Measurements from ENCODE around the gene CPS1. TPM values are rescaled to one million over a fixed set of nuclear protein-coding genes. Genes with fewer than 3 reads are reported as not detected.

CPS1 gene
- total RNA-seq, 4 donors from 2014 or later, result 0.29 to 10.8 (median 5.5) TPM

DNA sequence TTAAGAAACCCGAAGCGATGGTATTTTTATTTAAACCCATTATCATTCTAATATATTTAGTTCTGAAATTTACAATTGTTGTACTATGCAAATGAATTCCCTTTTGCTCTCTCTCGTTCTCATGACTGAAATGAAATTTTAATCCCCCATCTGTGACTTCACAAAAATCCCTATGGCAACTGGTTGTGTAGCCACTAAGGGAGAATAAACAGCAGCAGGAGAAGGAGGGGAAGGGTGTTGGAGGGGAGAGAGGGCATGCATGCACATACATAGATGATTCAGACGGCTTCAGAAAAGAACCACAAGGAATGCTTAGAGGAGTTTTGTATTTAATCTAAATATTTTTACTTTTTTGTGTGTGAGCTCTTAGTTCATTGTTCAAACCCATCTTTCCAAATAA is 36.8 kb downstream of the CPS1 start:
- H3K27me3 ChIP-seq, result no peaks in the 10 kb centered on the region
- no peak overlapping the region for H3K4me3 ChIP-seq
- no peaks in the 10 kb centered on the region for H3K36me3 ChIP-seq
- H3K9me3 ChIP-seq, result no peaks in the 10 kb centered on the region
- TF ChIP-seq, protein P1, sequence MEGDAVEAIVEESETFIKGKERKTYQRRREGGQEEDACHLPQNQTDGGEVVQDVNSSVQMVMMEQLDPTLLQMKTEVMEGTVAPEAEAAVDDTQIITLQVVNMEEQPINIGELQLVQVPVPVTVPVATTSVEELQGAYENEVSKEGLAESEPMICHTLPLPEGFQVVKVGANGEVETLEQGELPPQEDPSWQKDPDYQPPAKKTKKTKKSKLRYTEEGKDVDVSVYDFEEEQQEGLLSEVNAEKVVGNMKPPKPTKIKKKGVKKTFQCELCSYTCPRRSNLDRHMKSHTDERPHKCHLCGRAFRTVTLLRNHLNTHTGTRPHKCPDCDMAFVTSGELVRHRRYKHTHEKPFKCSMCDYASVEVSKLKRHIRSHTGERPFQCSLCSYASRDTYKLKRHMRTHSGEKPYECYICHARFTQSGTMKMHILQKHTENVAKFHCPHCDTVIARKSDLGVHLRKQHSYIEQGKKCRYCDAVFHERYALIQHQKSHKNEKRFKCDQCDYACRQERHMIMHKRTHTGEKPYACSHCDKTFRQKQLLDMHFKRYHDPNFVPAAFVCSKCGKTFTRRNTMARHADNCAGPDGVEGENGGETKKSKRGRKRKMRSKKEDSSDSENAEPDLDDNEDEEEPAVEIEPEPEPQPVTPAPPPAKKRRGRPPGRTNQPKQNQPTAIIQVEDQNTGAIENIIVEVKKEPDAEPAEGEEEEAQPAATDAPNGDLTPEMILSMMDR (IDR thresholded peaks at IDR 0.05), result no peak
- TF ChIP-seq POLR2A (IDR thresholded peaks at IDR 0.05), result no peak
- intact Hi-C loops (cut with DNase I; ENCODE audit: low total_unique reads), result no loop called here
- no peak overlapping the region for H3K27ac ChIP-seq
- H3K4me1 ChIP-seq, result no peaks in the 10 kb centered on the region
- DNase-seq, result no peak

GRCh38 chr2:210598219-210598618 is 41.8 kb downstream of the CPS1 start:
- H3K27me3 ChIP-seq, result no peaks in the 10 kb centered on the region
- no peak overlapping the region for H3K4me3 ChIP-seq
- DNase-seq, result no peak
- no peaks in the 10 kb centered on the region for H3K36me3 ChIP-seq
- no peaks in the 10 kb centered on the region for H3K4me1 ChIP-seq
- H3K9me3 ChIP-seq, result no peaks in the 10 kb centered on the region
- TF ChIP-seq, protein P1 (IDR thresholded peaks at IDR 0.05), result no peak
- no peak for TF ChIP-seq POLR2A (IDR thresholded peaks at IDR 0.05)
- H3K27ac ChIP-seq, result no peak overlapping the region
- intact Hi-C loops (cut with DNase I; ENCODE audit: low total_unique reads), result no loop called here

DNA sequence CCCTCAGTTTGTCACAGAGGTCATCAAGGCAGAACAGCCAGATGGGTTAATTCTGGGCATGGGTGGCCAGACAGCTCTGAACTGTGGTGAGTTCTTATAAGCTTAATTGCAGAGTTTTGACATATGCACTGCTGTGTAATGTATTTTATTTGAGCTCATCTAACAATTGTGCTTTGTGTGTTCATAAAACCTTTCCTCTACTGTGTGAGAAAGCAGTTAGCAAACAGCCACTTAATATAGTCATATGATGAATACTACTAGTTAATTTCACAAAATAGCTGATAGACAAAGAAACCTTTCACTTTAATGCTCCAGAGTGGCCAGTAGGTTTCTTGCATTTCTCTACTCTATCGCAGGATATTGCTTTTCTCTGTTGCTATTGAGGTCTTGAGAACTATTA is 43.1 kb downstream of the CPS1 start:
- no peak overlapping the region for H3K27ac ChIP-seq
- TF ChIP-seq POLR2A (IDR thresholded peaks at IDR 0.05), result no peak
- TF ChIP-seq, protein P1 (IDR thresholded peaks at IDR 0.05), result no peak
- no peaks in the 10 kb centered on the region for H3K36me3 ChIP-seq
- no peak overlapping the region for H3K4me3 ChIP-seq
- H3K27me3 ChIP-seq, result no peaks in the 10 kb centered on the region
- no peaks in the 10 kb centered on the region for H3K9me3 ChIP-seq
- intact Hi-C loops (cut with DNase I; ENCODE audit: low total_unique reads), result no loop called here
- no peaks in the 10 kb centered on the region for H3K4me1 ChIP-seq
- no peak for DNase-seq

DNA sequence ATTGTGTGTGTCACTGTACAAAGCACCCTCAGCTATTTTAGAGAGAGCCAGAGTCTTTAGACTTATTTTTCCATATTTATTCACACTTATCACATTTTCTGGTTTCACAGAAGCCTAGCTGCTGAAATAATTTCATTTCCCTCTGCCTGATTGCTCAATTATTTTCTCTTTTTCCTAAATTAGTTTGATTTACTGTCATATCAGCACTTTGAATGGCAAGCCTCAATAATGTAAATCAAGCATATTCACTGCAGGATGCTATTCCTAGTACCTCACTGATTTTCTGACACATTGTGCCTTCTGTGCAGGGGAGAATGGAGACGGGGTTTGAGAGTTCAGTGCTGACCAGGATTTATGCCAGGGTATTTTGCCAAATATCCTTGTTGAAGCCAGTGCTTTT is 48.3 kb downstream of the CPS1 start:
- intact Hi-C loops (cut with DNase I; ENCODE audit: low total_unique reads), result no loop called here
- Histone ChIP-seq H3K9me3 (no peaks in the 10 kb centered on the region), H3K27me3 (no peaks in the 10 kb centered on the region), H3K4me1 (no peaks in the 10 kb centered on the region), H3K36me3 (no peaks in the 10 kb centered on the region), H3K4me3 (no peak overlapping the region), H3K27ac (no peak overlapping the region)
- DNase-seq, result no peak
- TF ChIP-seq, protein P1 (IDR thresholded peaks at IDR 0.05), result no peak
- no peak for TF ChIP-seq POLR2A (IDR thresholded peaks at IDR 0.05)

DNA sequence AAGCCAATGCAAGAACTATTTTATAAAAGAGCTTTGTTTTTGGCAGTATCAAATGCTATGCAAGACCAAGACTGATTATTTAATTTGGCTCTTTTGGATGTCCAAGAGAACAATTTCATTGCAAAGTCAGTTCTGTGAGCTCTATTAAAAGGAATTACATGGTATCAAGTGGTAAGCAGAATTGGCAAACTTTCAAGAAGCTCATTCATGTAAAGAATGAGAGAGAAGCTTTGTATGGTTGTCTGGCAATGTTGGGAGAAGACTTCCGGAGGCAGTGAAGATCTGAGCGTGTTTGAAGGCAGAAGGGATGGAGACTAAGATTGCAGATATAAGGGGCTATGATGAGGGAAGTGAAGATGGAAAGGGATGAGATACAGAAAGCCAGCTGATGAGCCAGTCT is 49.6 kb downstream of the CPS1 start:
- TF ChIP-seq POLR2A (IDR thresholded peaks at IDR 0.05), result no peak
- TF ChIP-seq, protein P1 (IDR thresholded peaks at IDR 0.05), result no peak
- H3K36me3 ChIP-seq, result no peaks in the 10 kb centered on the region
- H3K4me1 ChIP-seq, result no peaks in the 10 kb centered on the region
- no peaks in the 10 kb centered on the region for H3K9me3 ChIP-seq
- intact Hi-C loops (cut with DNase I; ENCODE audit: low total_unique reads), result no loop called here
- no peak for DNase-seq
- H3K27me3 ChIP-seq, result no peaks in the 10 kb centered on the region
- no peak overlapping the region for H3K4me3 ChIP-seq
- no peak overlapping the region for H3K27ac ChIP-seq

Data from uterus (tissue), 4 donors.